B cell (primary cell): Measurements from ENCODE around the gene CCDC92B. TPM values are rescaled to one million over a fixed set of nuclear protein-coding genes. Genes with fewer than 3 reads are reported as not detected.

Experiments
- ATAC-seq: fragments of 200-7000 bp; cut with Tn5 transposase; one replicate; pipeline ENCODE4 v1.10.0; 2021; ENCODE audit warnings: low read depth, mild to moderate bottlenecking, moderate number of reproducible peaks, moderate library complexity
- CTCF ChIA-PET: fragments of 350-600 bp; sonication (Branson Sonifier 250); formaldehyde crosslinking; loops from one replicate; lab custom pipeline; 2021; ENCODE audit warnings: antibody characterized with exemption, inconsistent platforms; lab: Charles Lee
- POLR2A ChIA-PET: fragments of 350-600 bp; sonication (Branson Sonifier 250); formaldehyde crosslinking; loops from one replicate; lab custom pipeline; 2021; ENCODE audit warnings: antibody characterized with exemption; lab: Charles Lee
- DNase-seq: peaks from one replicate; pipeline ENCODE4 v3.0.0; 2013
- H2AFZ ChIP-seq: 2 replicates; pipeline ENCODE4 v1.6.1; 2012; ENCODE audit warnings: mild to moderate bottlenecking, low read depth, low read length; ENCODE audit not compliant: insufficient read depth, poor library complexity, severe bottlenecking
- H3K27ac ChIP-seq, 2 donors: 1 replicate in 1 of 2; 2 replicates in 1 of 2; pipeline ENCODE4 v1.5.1; 2012 to 2013; ENCODE audit warnings: low read length in 2 of 2, mild to moderate bottlenecking in 2 of 2, moderate library complexity in 1 of 2
- H3K27me3 ChIP-seq, 4 experiments: fragments of 200-600 bp in 1 of 4; sonication (generic) in 1 of 4; replicated peaks in 1 of 4; 1 replicate in 2 of 4; 2 replicates in 2 of 4; pipeline versions ENCODE4 v1.6.1 to v1.7.0; 2013 to 2016; ENCODE audit warnings: low read length in 3 of 4, mild to moderate bottlenecking in 2 of 4, mixed read lengths in 1 of 4, moderate library complexity in 1 of 4; ENCODE audit not compliant: insufficient read depth in 4 of 4, control insufficient read depth in 3 of 4; ENCODE audit errors: control extremely low read depth in 1 of 4
- H3K36me3 ChIP-seq, 2 experiments: replicated peaks in 1 of 2; 1 replicate in 1 of 2; 2 replicates in 1 of 2; pipeline versions ENCODE4 v1.6.1 to v1.7.1; 2013; ENCODE audit warnings: low read length in 1 of 2; ENCODE audit not compliant: insufficient read depth in 2 of 2, control insufficient read depth in 1 of 2; ENCODE audit errors: control extremely low read depth in 1 of 2, extremely low read depth in 1 of 2
- H3K4me1 ChIP-seq, 2 donors: fragments of 200-600 bp in 1 of 2; sonication (generic) in 1 of 2; 1 replicate in 1 of 2; 2 replicates in 1 of 2; pipeline versions ENCODE4 v1.5.1 to v1.6.1; 2013 to 2017; ENCODE audit warnings: low read length in 2 of 2; ENCODE audit not compliant: control insufficient read depth in 2 of 2, insufficient read depth in 2 of 2
- H3K4me2 ChIP-seq: replicated peaks from 2 replicates; pipeline ENCODE3; 2012; ENCODE audit warnings: mild to moderate bottlenecking, low read depth, low read length; ENCODE audit not compliant: poor library complexity, severe bottlenecking
- H3K4me3 ChIP-seq, 5 experiments: fragments of 200-600 bp in 1 of 5; sonication (generic) in 1 of 5; 1 replicate in 3 of 5; 2 replicates in 2 of 5; pipeline versions ENCODE4 v1.5.1 to v1.7.0; 2011 to 2016; ENCODE audit warnings: low read length in 4 of 5, mild to moderate bottlenecking in 4 of 5, low read depth in 2 of 5, control low read depth in 1 of 5, moderate library complexity in 1 of 5; ENCODE audit not compliant: insufficient read depth in 1 of 5; ENCODE audit errors: control extremely low read depth in 1 of 5, extremely low read depth in 1 of 5
- H3K79me2 ChIP-seq: fragments of 200-600 bp; sonication (generic); one replicate; pipeline ENCODE4 v1.6.0; 2016; ENCODE audit warnings: low read length; ENCODE audit not compliant: control insufficient read depth, insufficient read depth
- H3K9ac ChIP-seq: fragments of 200-600 bp; sonication (generic); 2 replicates; pipeline ENCODE4 v1.6.1; 2017; ENCODE audit warnings: mild to moderate bottlenecking, low read length, moderate library complexity
- H3K9me3 ChIP-seq, 3 donors: one replicate each; pipeline versions ENCODE4 v1.6.1 to v1.7.1; 2013; ENCODE audit warnings: low read length in 2 of 3; ENCODE audit not compliant: control insufficient read depth in 2 of 3, insufficient read depth in 1 of 3; ENCODE audit errors: control extremely low read depth in 1 of 3
- H4K20me1 ChIP-seq: 2 replicates; pipeline ENCODE4 v1.6.0; 2012; ENCODE audit warnings: mild to moderate bottlenecking, low read length; ENCODE audit not compliant: insufficient read depth, control insufficient read depth, poor library complexity, severe bottlenecking
- H3K27ac Mint-ChIP-seq: one replicate; pipeline ENCODE4 v1.8.0; 2021; ENCODE audit warnings: mixed read lengths
- H3K27me3 Mint-ChIP-seq: one replicate; pipeline ENCODE4 v1.8.0; 2021; ENCODE audit warnings: mixed read lengths
- H3K4me1 Mint-ChIP-seq: one replicate; pipeline ENCODE4 v1.8.0; 2021; ENCODE audit warnings: mixed read lengths
- H3K4me3 Mint-ChIP-seq: one replicate; pipeline ENCODE4 v1.8.0; 2021; ENCODE audit warnings: mixed read lengths
- H3K9me3 Mint-ChIP-seq: one replicate; pipeline ENCODE4 v1.8.0; 2022; ENCODE audit warnings: mixed read lengths; ENCODE audit not compliant: insufficient read depth
- CTCF ChIP-seq: fragments of 200-600 bp; IDR thresholded peaks from one replicate; pipeline ENCODE4 v1.8.0; 2022; ENCODE audit warnings: antibody characterized with exemption, mild to moderate bottlenecking
- EZH2 ChIP-seq: IDR thresholded peaks from 2 replicates; pipeline ENCODE4 v1.6.1; 2012; ENCODE audit warnings: borderline replicate concordance, low read depth, mild to moderate bottlenecking, moderate library complexity, low read length; ENCODE audit not compliant: insufficient read depth, poor library complexity, severe bottlenecking
- WGBS: methylation state at CpG from one replicate; pipeline ENCODE4 v1.1.5; 2013; ENCODE audit warnings: missing lambda C conversion rate; ENCODE audit not compliant: insufficient coverage; 5-methylcytosine and 5-hydroxymethylcytosine counted together
- intact Hi-C: fragments of 100-400 bp; cut with micrococcal nuclease; formaldehyde crosslinking; loops from one replicate; pipeline ENCODE4 v1.10.0; 2022
- polyA plus RNA-seq: library from polyadenylated mRNA; depleted of rRNA; stranded (reverse); fragments of >200 nt; gene quantifications from 2 replicates; pipeline ENCODE4 v1.2.3, GENCODE V29; 2012
- total RNA-seq, 2 donors: library from RNA; stranded (reverse); fragments of 120-200 nt in 1 of 2; gene quantifications; 1 replicate in 1 of 2; 2 replicates in 1 of 2; pipeline versions ENCODE4 v1.2.3 to v1.2.4, GENCODE V29; 2013 to 2022

CCDC92B gene
- total and polyA plus RNA-seq, 2 donors (not counting 1 experiment from before 2014, with no cell fraction given), result 0.04 TPM; not detected in 1

- Histone ChIP-seq H3K27ac (no peak overlapping the region), H3K4me2 (no peak overlapping the region), H3K36me3 (peaks cover 0 to 30% of the 10 kb centered on the region in 2 experiments), H3K4me3 (no peak overlapping the region), H2AFZ (no peak overlapping the region), H3K4me1 (peaks cover 14 to 27% of the 10 kb centered on the region in 2 donors), H3K27me3 (no peaks in the 10 kb centered on the region), H3K9ac (no peak overlapping the region), H3K9me3 (no peaks in the 10 kb centered on the region), H4K20me1 (peaks cover 62% of the 10 kb centered on the region), H3K79me2 (peaks cover 52% of the 10 kb centered on the region)
- Mint-ChIP-seq H3K27me3 (no peaks in the 10 kb centered on the region), H3K9me3 (no peaks in the 10 kb centered on the region), H3K27ac (no peak overlapping the region), H3K4me3 (no peak overlapping the region), H3K4me1 (peaks cover 30% of the 10 kb centered on the region)
- intact Hi-C loops, result no loop called here
- CTCF ChIA-PET, result no interaction called here
- DNase-seq (no peak), ATAC-seq (no peak)
- POLR2A ChIA-PET, result no interaction called here
- TF ChIP-seq EZH2, result no peak
- TF ChIP-seq CTCF, result no peak
- 84% methylated on average over 4 of the region's 4 CpGs for WGBS
Measured at GRCh38 chr17:2704890-2705248, 44.6 kb downstream of the CCDC92B start.

GRCh38 chr17:2704031-2704889 lies 45.2 kb downstream of the CCDC92B start:
- Histone ChIP-seq H3K27me3 (no peaks in the 10 kb centered on the region), H3K4me3 (no peak overlapping the region), H3K4me2 (no peak overlapping the region), H3K27ac (no peak overlapping the region), H3K9ac (no peak overlapping the region), H4K20me1 (peaks cover 56% of the 10 kb centered on the region), H2AFZ (no peak overlapping the region), H3K79me2 (peaks cover 46% of the 10 kb centered on the region), H3K4me1 (peaks cover 8 to 21% of the 10 kb centered on the region in 2 donors), H3K9me3 (no peaks in the 10 kb centered on the region), H3K36me3 (peaks cover 0 to 30% of the 10 kb centered on the region in 2 experiments)
- intact Hi-C loops, result no loop called here
- TF ChIP-seq EZH2 (no peak), CTCF (no peak)
- ATAC-seq (no peak), DNase-seq (no peak)
- peaks cover 24% of the 10 kb centered on the region for H3K4me1 Mint-ChIP-seq
- ChIA-PET CTCF (no interaction called here), POLR2A (no interaction called here)
- no peak overlapping the region for H3K27ac Mint-ChIP-seq
- no peaks in the 10 kb centered on the region for H3K9me3 Mint-ChIP-seq
- H3K4me3 Mint-ChIP-seq, result no peak overlapping the region
- 95% methylated on average over 37 of the region's 38 CpGs for WGBS
- no peaks in the 10 kb centered on the region for H3K27me3 Mint-ChIP-seq
